ENCODE results near the gene NHLRC4. TPM values are rescaled to one million over a fixed set of nuclear protein-coding genes. Genes with fewer than 3 reads are reported as not detected.
A peak's percentile ranks its signal among the peaks of the same experiment; 100 is the strongest.

The NHLRC4 gene
- total and polyA plus RNA-seq, 2 of the 13 experiments (the other 11 are each of a cell fraction or from before 2014, with no cell fraction given), result 0.40 to 0.59 TPM

- no peak for TF ChIP-seq ETS1 (CRISPR knock-in tag; IDR thresholded peaks at IDR 0.05)
- no peak for TF ChIP-seq ZNF264 (CRISPR knock-in tag; IDR thresholded peaks at IDR 0.05)
- no peak for TF ChIP-seq POGZ (CRISPR knock-in tag; IDR thresholded peaks at IDR 0.05)
- no peak for TF ChIP-seq ZNF407 (CRISPR knock-in tag; IDR thresholded peaks at IDR 0.05; ENCODE audit: not compliant biosample characterization)
- no peak for TF ChIP-seq ZNF616 (CRISPR knock-in tag; IDR thresholded peaks at IDR 0.05; ENCODE audit: low read depth)
- no peak for TF ChIP-seq ZMAT3 (CRISPR knock-in tag; conservative IDR thresholded peaks at IDR 0.05)
- no peak for TF ChIP-seq ZFP36 (IDR thresholded peaks at IDR 0.05; ENCODE audit: borderline replicate concordance, low read depth, low read length, partially characterized antibody)
- TF ChIP-seq ZNF510 (CRISPR knock-in tag; IDR thresholded peaks at IDR 0.05; ENCODE audit: low read depth), result no peak
- TF ChIP-seq ZBED4 (CRISPR knock-in tag; IDR thresholded peaks at IDR 0.05; ENCODE audit: borderline replicate concordance), result no peak; the same call in 1 of the 2 replicates
- no peak for TF ChIP-seq ELF3 (CRISPR knock-in tag; IDR thresholded peaks at IDR 0.05)
- TF ChIP-seq ZNF574 (CRISPR knock-in tag; IDR thresholded peaks at IDR 0.05), result peak; percentile 87
- TF ChIP-seq SSRP1 (CRISPR knock-in tag; IDR thresholded peaks at IDR 0.05), result no peak
These were observed 39.5 kb upstream of the NHLRC4 start, which contains the start of gene CAPN15 (continued) for GRCh38 chr16:527015-527903.
